ENCODE results near the gene TMEM212. TPM values are rescaled to one million over a fixed set of nuclear protein-coding genes. Genes with fewer than 3 reads are reported as not detected.

TMEM212 gene
- total RNA-seq, 6 experiments from 2014 or later, result not detected

DNA sequence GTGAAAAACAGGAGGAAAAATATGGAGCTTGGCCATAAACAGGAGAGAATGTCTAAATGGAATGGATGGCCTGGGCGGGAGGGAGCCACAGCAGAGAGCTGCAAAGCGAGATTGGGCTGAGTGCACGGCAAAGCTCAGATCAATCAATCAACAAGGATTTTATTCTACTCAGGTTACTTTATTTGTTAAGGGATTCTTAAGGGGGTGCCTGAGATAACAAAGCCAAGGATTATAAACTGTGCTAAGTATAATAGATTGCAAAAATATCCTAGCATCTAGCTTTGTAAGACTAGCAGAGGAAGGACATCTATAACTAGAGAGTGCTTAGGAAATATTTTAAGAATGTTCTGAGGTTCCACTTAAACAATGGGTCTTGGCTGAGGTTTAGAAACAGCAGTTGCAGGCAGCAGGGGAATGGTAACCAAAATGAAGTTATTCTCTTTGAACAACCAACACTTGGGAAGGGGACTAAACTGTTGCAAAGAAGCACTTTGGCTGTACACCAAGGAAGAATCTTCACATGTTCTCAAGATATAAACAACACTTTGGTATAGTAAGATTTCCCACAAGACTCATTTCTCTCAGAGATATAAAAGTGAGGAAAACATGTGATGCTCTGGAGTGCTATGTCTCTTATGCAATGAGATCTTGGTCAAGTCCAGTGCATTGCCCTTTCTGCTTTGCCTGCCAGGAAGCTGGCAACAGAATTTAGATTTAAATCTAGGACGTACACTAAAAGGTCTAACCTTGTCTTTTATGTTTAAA, 35.5 kb downstream of the TMEM212 start:
- no peak for TF ChIP-seq POLR2A (IDR thresholded peaks at IDR 0.05)
- TF ChIP-seq, protein P1, sequence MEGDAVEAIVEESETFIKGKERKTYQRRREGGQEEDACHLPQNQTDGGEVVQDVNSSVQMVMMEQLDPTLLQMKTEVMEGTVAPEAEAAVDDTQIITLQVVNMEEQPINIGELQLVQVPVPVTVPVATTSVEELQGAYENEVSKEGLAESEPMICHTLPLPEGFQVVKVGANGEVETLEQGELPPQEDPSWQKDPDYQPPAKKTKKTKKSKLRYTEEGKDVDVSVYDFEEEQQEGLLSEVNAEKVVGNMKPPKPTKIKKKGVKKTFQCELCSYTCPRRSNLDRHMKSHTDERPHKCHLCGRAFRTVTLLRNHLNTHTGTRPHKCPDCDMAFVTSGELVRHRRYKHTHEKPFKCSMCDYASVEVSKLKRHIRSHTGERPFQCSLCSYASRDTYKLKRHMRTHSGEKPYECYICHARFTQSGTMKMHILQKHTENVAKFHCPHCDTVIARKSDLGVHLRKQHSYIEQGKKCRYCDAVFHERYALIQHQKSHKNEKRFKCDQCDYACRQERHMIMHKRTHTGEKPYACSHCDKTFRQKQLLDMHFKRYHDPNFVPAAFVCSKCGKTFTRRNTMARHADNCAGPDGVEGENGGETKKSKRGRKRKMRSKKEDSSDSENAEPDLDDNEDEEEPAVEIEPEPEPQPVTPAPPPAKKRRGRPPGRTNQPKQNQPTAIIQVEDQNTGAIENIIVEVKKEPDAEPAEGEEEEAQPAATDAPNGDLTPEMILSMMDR (IDR thresholded peaks at IDR 0.05), result no peak
- no peak overlapping the region for H3K4me3 ChIP-seq
- H3K4me1 ChIP-seq, result peaks cover 0 to 28% (median 10%) of the 10 kb centered on the region in 4 donors
- H3K36me3 ChIP-seq, result no peaks in the 10 kb centered on the region
- ATAC-seq (peak; percentile 56 to 79 (median 63)), DNase-seq (peak in 1 of 3 donors; percentile 70)
- intact Hi-C loops (cut with DNase I), result no loop called here
- WGBS (ENCODE audit: insufficient coverage, low coverage, low lambda C conversion rate, missing lambda C conversion rate), result 58% methylated on average over 4 of the region's 4 CpGs
- H3K27ac ChIP-seq, result peak overlapping the region; percentile 35 to 63 (median 52)
- H3K27me3 ChIP-seq, result no peaks in the 10 kb centered on the region
- H3K9me3 ChIP-seq, result no peaks in the 10 kb centered on the region

DNA sequence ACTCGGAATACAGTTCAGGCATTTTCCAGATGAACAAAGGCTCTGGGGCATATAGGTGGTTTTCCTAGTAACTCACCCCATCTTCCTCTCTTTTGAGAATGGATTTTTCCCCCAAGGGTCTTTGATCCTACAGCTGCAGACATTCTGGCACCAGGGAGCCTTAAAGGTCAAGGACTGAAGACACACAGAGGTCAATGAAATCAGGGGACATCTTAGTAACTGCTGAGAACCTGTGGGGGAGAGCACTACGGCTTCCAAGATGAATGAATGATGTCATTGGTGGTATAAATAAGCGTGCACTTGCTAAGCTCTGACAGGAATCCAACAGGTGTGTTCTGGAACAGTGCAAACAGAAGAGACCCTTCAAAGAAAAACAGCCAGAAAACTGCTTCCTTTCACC, 36.3 kb downstream of the TMEM212 start:
- Histone ChIP-seq H3K4me3 (no peak overlapping the region), H3K4me1 (peaks cover 0 to 35% (median 10%) of the 10 kb centered on the region in 4 donors), H3K36me3 (no peaks in the 10 kb centered on the region), H3K27ac (peak overlapping the region; percentile 35 to 63 (median 52)), H3K9me3 (no peaks in the 10 kb centered on the region), H3K27me3 (no peaks in the 10 kb centered on the region)
- intact Hi-C loops (cut with DNase I), result no loop called here
- no peak for ATAC-seq
- DNase-seq, result no peak
- TF ChIP-seq, protein P1 (IDR thresholded peaks at IDR 0.05), result no peak
- TF ChIP-seq POLR2A (IDR thresholded peaks at IDR 0.05), result no peak
- 57% methylated on average over 2 of the region's 3 CpGs for WGBS (ENCODE audit: insufficient coverage, low coverage, low lambda C conversion rate, missing lambda C conversion rate)

DNA sequence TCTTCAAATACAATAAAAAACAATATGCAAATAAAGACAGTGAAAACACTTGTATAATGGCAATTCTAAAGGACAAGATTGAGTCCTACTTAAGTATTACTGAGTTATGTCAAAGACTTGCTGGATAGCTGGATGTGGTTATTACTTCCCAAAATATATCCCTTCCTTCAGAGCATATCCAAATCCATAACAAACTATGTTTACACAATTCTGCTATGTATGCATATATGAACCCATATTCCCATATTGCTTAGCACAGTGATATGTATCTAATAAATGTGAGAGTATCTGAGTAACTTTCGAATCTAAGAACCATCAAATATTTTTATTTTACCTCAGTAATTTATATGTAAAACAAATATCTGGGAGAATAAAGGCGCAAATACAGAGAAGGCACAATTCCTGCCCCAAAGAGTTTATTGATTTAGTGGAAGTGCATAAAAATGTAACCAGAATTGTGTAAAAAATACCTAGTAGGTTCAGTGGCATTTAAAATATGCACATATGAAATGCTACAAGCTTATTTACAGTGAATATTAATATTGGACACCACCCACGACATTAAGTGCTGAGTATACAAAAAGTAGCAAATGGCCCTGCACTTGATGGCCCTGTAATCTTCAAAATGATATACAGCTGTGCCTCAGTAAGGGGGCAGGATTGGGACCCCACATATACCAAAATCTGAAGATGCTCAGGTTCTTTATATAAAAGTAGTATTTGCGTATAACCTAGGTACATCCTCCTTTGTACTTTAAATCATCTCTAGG, 37.1 kb downstream of the TMEM212 start:
- no peak for DNase-seq
- no peak overlapping the region for H3K27ac ChIP-seq
- no peaks in the 10 kb centered on the region for H3K27me3 ChIP-seq
- no peaks in the 10 kb centered on the region for H3K36me3 ChIP-seq
- TF ChIP-seq POLR2A (IDR thresholded peaks at IDR 0.05), result no peak
- TF ChIP-seq, protein P1 (IDR thresholded peaks at IDR 0.05), result no peak
- ATAC-seq, result no peak
- intact Hi-C loops (cut with DNase I), result no loop called here
- no peak overlapping the region for H3K4me3 ChIP-seq
- WGBS (ENCODE audit: insufficient coverage, low coverage, low lambda C conversion rate, missing lambda C conversion rate), result 89% methylated on average over 4 of the region's 4 CpGs
- peaks cover 0 to 35% (median 10%) of the 10 kb centered on the region in 4 donors for H3K4me1 ChIP-seq
- H3K9me3 ChIP-seq, result no peaks in the 10 kb centered on the region

DNA sequence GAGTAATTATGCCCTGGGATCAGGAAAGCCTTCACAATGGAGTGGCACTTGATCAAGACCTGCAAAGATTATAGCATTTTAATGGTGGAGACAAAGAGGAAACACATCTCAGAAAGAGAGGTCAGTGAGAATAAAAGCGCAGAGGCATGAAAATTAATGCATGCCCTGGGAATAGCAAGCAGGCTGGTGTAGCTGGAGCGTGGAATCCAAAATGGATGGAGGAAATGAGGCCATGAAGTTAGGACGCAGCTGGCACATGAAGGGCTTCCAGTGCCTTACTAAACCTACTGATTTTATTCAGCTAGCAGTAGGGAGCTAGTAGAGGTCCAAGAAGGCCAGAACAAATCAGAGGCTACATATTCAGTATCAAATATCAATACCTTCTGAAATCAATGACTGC, 38.1 kb downstream of the TMEM212 start:
- Histone ChIP-seq H3K4me1 (peaks cover 0 to 35% (median 10%) of the 10 kb centered on the region in 4 donors), H3K9me3 (no peaks in the 10 kb centered on the region), H3K36me3 (no peaks in the 10 kb centered on the region), H3K27me3 (no peaks in the 10 kb centered on the region), H3K27ac (no peak overlapping the region), H3K4me3 (no peak overlapping the region)
- ATAC-seq, result no peak
- TF ChIP-seq POLR2A (IDR thresholded peaks at IDR 0.05), result no peak
- TF ChIP-seq, protein P1 (IDR thresholded peaks at IDR 0.05), result no peak
- no peak for DNase-seq
- WGBS (ENCODE audit: insufficient coverage, low coverage, low lambda C conversion rate, missing lambda C conversion rate), result 73% methylated on average over 3 of the region's 3 CpGs
- intact Hi-C loops (cut with DNase I), result no loop called here

All from right lobe of liver (tissue), 6 donors.